Vagina (tissue), 2 donors: ENCODE data around the gene TMEM17.

Experiments used
- POLR2A ChIP-seq, 2 donors: fragments of 450-650 bp; IDR thresholded peaks; one replicate each; pipeline ENCODE4 v1.6.1; 2017; ENCODE audit warnings: antibody characterized with exemption in 2 of 2, mild to moderate bottlenecking in 2 of 2, moderate library complexity in 2 of 2
- POLR2AphosphoS5 ChIP-seq, 2 donors: sonication (generic); formaldehyde crosslinking; IDR thresholded peaks; one replicate each; pipeline ENCODE4 v1.9.0; 2017; ENCODE audit warnings: antibody characterized with exemption in 2 of 2, mild to moderate bottlenecking in 2 of 2, low read depth in 1 of 2; ENCODE audit not compliant: insufficient read depth in 1 of 2

GRCh38 chr2:62450716-62451191 lies 55.2 kb downstream of the TMEM17 start:
- TF ChIP-seq POLR2AphosphoS5 (IDR thresholded peaks at IDR 0.05; ENCODE audit: insufficient read depth in 1 of 2, low read depth in 1 of 2) (no peak), POLR2A (IDR thresholded peaks at IDR 0.05) (no peak)
